ENCODE data around the gene SAMSN1.

SAMSN1 gene

DNA sequence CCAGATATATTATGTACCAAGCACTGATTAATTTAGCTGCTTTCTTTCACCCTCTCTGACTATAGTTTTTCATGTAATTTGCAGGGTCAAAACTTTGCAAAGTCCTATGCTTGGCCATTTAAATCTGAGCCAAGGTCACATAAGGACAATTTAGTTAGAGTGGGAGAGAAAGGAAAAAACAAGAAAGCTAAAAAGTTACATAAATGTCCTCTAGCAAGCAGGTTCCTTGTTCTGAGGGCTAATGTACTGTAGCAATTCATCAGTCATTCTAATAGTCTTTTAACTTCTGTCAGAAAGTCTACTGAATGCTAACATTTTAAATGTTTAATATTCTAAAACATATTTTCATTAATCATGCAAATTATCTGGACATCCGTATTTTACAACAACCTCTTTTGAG is 68.3 kb downstream of the SAMSN1 start:
- Histone ChIP-seq H3K36me3 (ENCODE audit: insufficient read depth, low read depth, low read length) (no peaks in the 10 kb centered on the region), H3K27ac (ENCODE audit: low read length) (no peak overlapping the region), H3K4me1 (ENCODE audit: insufficient read depth, low read length) (no peaks in the 10 kb centered on the region), H3K9me3 (ENCODE audit: insufficient read depth, low read depth, low read length) (no peaks in the 10 kb centered on the region), H3K4me3 (ENCODE audit: low read length) (no peak overlapping the region), H3K9ac (ENCODE audit: low read depth, low read length) (no peak overlapping the region), H3K27me3 (ENCODE audit: insufficient read depth, low read length) (no peaks in the 10 kb centered on the region)

DNA sequence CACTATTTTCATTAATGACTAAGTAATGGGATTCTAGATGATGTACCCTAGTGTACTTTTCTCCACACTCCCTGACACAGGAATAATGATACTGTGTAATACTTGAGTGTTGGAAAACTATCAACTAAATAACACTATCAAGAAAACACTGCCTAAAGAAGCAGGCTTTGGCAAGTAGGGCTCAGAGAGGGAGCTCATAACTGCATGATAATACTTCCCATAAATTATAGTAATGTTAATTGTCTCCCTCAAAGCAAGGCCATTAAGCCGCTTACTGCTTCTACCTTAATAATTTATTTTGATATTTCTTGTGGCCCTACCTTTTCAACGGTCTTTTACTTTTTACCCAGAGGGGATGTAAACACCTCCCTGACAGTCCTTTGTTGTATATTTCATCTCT is 69.0 kb downstream of the SAMSN1 start:
- H3K36me3 ChIP-seq (ENCODE audit: insufficient read depth, low read depth, low read length) = no peaks in the 10 kb centered on the region
- H3K4me1 ChIP-seq (ENCODE audit: insufficient read depth, low read length) = no peaks in the 10 kb centered on the region
- no peak overlapping the region for H3K9ac ChIP-seq (ENCODE audit: low read depth, low read length)
- H3K4me3 ChIP-seq (ENCODE audit: low read length) = no peak overlapping the region
- H3K27ac ChIP-seq (ENCODE audit: low read length) = no peak overlapping the region
- H3K9me3 ChIP-seq (ENCODE audit: insufficient read depth, low read depth, low read length) = no peaks in the 10 kb centered on the region
- no peaks in the 10 kb centered on the region for H3K27me3 ChIP-seq (ENCODE audit: insufficient read depth, low read length)

DNA sequence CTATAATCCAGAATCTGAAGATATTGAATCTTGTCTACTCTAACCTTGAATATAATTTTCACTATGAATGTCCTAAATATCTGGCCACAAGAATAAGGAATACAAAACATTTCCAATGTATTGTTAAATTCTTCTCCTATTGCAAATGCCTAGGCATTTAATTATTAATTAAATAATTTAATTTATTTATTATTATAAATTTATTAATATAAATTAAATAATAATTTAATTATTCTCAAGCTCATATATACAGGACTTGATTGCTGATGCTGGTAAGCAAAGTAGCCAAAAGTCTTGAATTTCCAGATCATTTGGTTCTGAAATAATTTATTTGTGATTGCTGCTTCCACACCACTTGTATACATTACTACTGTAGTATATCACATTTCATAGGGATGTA is 71.1 kb downstream of the SAMSN1 start:
- H3K27me3 ChIP-seq (ENCODE audit: insufficient read depth, low read length) = no peaks in the 10 kb centered on the region
- H3K9ac ChIP-seq (ENCODE audit: low read depth, low read length) = no peak overlapping the region
- no peaks in the 10 kb centered on the region for H3K4me1 ChIP-seq (ENCODE audit: insufficient read depth, low read length)
- H3K4me3 ChIP-seq (ENCODE audit: low read length) = no peak overlapping the region
- H3K27ac ChIP-seq (ENCODE audit: low read length) = no peak overlapping the region
- no peaks in the 10 kb centered on the region for H3K9me3 ChIP-seq (ENCODE audit: insufficient read depth, low read depth, low read length)
- H3K36me3 ChIP-seq (ENCODE audit: insufficient read depth, low read depth, low read length) = no peaks in the 10 kb centered on the region

DNA sequence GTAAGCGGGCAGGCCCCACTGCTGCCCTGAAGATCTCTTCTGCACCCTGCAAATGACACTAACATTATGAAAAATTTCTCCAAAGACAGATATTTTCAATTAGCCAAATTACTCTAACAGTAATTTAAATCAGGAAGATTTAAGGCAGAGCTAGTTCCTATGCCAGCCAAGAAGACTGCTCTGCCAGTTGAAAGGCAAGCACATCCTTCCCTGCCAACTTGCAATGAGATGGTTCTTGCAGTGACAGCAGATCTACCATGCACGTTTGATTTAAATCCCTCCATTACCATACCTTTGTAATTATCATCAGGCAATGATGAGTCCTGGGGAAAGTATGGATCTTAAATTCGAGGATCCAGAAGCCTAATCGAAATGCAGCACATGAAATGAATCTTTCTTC is 76.5 kb downstream of the SAMSN1 start:
- Histone ChIP-seq H3K36me3 (ENCODE audit: insufficient read depth, low read depth, low read length) (no peaks in the 10 kb centered on the region), H3K4me1 (ENCODE audit: insufficient read depth, low read length) (no peaks in the 10 kb centered on the region), H3K9ac (ENCODE audit: low read depth, low read length) (no peak overlapping the region), H3K27ac (ENCODE audit: low read length) (no peak overlapping the region), H3K9me3 (ENCODE audit: insufficient read depth, low read depth, low read length) (no peaks in the 10 kb centered on the region), H3K27me3 (ENCODE audit: insufficient read depth, low read length) (no peaks in the 10 kb centered on the region), H3K4me3 (ENCODE audit: low read length) (no peak overlapping the region)

DNA sequence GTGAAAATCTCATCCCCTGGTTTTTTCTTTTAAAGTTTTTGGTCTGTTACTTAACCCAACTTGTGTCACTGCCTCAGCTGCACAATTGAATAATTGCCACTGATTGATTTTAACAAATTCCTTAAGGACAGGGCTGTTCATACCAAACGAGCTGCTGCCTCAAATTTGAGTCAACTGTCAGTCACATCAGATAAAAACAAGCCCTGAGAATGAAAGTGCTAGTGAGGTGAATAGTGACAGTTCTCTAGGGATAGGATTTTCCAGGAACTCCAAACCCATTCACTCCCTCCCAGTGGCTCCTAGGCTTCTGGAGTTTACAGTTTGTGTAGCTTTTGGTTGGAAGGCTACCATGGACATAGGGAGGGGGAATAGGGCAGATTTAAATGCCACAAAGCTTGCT is 79.4 kb downstream of the SAMSN1 start:
- no peak overlapping the region for H3K27ac ChIP-seq (ENCODE audit: low read length)
- no peaks in the 10 kb centered on the region for H3K4me1 ChIP-seq (ENCODE audit: insufficient read depth, low read length)
- H3K9ac ChIP-seq (ENCODE audit: low read depth, low read length) = no peak overlapping the region
- no peaks in the 10 kb centered on the region for H3K36me3 ChIP-seq (ENCODE audit: insufficient read depth, low read depth, low read length)
- no peaks in the 10 kb centered on the region for H3K27me3 ChIP-seq (ENCODE audit: insufficient read depth, low read length)
- no peak overlapping the region for H3K4me3 ChIP-seq (ENCODE audit: low read length)
- H3K9me3 ChIP-seq (ENCODE audit: insufficient read depth, low read depth, low read length) = no peaks in the 10 kb centered on the region

DNA sequence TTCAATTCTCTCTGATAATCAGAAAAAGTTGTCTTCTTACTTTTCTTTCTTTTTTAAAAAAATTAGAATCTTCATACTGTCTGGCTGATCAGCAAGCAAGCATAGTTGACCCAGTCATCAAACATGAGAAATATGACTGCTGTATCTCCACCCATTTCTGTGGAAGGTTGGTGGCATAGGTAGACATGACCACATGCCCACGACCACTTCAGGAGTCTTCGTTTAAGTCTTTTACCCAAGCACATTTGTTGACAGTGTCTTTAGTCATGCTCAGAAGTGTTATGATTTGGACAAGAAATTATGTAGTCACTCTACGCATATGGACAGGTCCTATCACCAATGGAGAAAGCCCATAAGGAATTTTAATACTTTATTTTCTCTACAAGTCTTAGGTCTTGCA is 88.4 kb downstream of the SAMSN1 start:
- Histone ChIP-seq H3K27me3 (ENCODE audit: insufficient read depth, low read length) (no peaks in the 10 kb centered on the region), H3K36me3 (ENCODE audit: insufficient read depth, low read depth, low read length) (no peaks in the 10 kb centered on the region), H3K4me1 (ENCODE audit: insufficient read depth, low read length) (no peaks in the 10 kb centered on the region; the same call in 1 of the 2 replicates), H3K9ac (ENCODE audit: low read depth, low read length) (no peak overlapping the region), H3K4me3 (ENCODE audit: low read length) (no peak overlapping the region), H3K27ac (ENCODE audit: low read length) (no peak overlapping the region), H3K9me3 (ENCODE audit: insufficient read depth, low read depth, low read length) (no peaks in the 10 kb centered on the region)

DNA sequence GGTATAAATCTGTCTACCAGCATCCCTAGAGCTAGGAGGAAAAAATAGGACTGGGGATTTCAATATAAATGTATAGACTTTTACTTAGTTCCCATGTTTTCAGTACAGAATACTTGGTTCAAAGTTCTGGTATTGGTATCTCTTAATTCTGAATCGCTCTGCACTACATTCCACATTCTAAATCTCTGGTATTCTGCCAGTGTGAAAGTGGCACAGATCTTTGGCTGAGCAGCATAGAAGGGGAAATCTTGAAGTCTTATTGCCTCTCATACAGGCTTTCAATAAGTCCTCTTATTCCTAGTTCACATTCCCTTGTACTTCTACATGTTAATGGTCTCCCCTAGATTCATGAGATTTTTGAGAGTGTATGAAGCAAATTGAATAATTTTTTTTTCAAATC is 89.2 kb downstream of the SAMSN1 start:
- no peaks in the 10 kb centered on the region for H3K27me3 ChIP-seq (ENCODE audit: insufficient read depth, low read length)
- H3K4me3 ChIP-seq (ENCODE audit: low read length) = no peak overlapping the region

DNA sequence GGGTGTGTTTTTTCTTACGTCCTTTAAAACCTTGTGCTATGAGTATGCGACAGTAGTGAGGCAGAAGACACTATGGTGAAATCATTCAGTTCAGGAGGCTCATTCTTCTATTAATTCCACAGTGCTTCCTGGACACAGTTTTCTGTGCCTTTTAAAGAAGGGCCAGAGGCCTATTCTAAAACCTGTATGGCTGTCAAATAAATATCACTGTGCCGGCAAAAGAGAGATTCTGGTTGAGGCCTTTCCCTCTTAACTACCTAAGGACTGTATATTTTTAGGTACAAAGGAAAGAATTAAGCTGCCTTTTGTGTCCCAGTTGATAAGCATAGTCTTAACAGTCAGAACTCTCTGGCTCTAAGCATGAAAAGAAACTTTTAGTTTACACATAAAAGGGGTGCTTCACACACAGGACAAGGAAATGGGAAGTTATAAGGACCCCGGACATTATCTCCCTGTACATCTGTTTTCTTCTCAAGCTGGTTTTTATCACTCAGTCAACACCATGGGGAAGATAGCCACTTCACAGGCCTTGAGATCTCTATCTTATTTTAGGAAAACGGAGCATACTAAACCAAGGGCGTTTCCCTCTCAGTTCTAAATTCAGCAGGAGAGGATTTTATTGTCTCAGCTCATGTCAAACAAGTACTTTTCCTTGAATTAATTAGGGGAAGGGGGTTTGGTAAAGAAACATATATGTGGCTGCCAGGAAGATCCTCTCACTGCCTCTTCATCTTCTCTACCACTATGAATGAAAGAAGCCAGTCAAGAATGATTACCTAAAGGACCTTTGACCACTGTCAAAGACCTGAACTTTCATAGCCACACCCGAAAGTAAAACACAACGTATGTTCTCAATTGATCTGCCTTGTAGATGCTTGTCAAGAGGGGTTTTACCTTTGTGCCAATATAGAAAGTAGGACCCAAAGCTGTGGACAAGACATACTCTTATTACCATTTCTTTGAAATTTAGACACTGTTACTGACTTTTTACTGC is 91.8 kb downstream of the SAMSN1 start:
- Histone ChIP-seq H3K27ac (ENCODE audit: low read length) (no peak overlapping the region), H3K27me3 (ENCODE audit: insufficient read depth, low read length) (no peaks in the 10 kb centered on the region), H3K4me3 (ENCODE audit: low read length) (no peak overlapping the region), H3K9me3 (ENCODE audit: insufficient read depth, low read depth, low read length) (no peaks in the 10 kb centered on the region), H3K9ac (ENCODE audit: low read depth, low read length) (no peak overlapping the region), H3K36me3 (ENCODE audit: insufficient read depth, low read depth, low read length) (no peaks in the 10 kb centered on the region), H3K4me1 (ENCODE audit: insufficient read depth, low read length) (no peaks in the 10 kb centered on the region; the same call in 1 of the 2 replicates)

More for the DNA sequence above, 89.2 kb downstream of the SAMSN1 start:
- H3K9me3 ChIP-seq (ENCODE audit: insufficient read depth, low read depth, low read length) = no peaks in the 10 kb centered on the region
- no peak overlapping the region for H3K9ac ChIP-seq (ENCODE audit: low read depth, low read length)
- H3K36me3 ChIP-seq (ENCODE audit: insufficient read depth, low read depth, low read length) = no peaks in the 10 kb centered on the region
- H3K4me1 ChIP-seq (ENCODE audit: insufficient read depth, low read length) = no peaks in the 10 kb centered on the region; the same call in 1 of the 2 replicates
- no peak overlapping the region for H3K27ac ChIP-seq (ENCODE audit: low read length)

DNA sequence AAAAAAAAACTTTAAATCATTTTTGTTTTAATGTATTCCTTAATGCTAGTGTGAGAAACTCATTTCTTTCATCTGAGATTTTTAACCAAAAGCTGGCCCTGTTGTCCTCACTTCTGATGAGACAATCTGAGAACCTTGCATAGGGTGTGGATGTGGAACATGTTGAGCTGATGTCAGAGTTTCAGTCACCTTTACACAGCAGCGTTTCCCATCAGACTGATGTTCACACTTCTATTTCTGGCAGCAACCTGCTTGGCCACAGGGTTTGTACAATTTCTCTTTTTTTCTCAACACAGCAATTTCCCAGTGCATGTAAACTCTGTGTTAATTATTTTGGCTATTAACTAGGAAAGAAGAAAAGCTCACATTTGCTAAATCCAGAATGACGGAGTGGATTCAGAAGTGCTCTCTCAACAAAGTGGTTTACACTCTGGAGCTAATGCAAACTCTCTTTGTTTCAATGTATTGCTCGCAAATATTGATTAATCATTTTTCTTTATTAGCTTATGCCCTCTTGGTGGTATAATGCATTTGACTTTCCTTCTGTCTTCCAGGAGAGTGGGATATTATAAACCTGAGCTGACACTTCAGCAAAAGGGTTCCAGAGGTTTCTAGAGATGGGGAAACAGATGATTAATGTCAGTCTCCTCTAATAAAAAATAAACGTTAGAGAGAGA is 92.6 kb downstream of the SAMSN1 start:
- Histone ChIP-seq H3K4me3 (ENCODE audit: low read length) (no peak overlapping the region), H3K9me3 (ENCODE audit: insufficient read depth, low read depth, low read length) (no peaks in the 10 kb centered on the region), H3K4me1 (ENCODE audit: insufficient read depth, low read length) (no peaks in the 10 kb centered on the region; the same call in 1 of the 2 replicates), H3K36me3 (ENCODE audit: insufficient read depth, low read depth, low read length) (no peaks in the 10 kb centered on the region), H3K27ac (ENCODE audit: low read length) (no peak overlapping the region), H3K9ac (ENCODE audit: low read depth, low read length) (no peak overlapping the region), H3K27me3 (ENCODE audit: insufficient read depth, low read length) (no peaks in the 10 kb centered on the region)

DNA sequence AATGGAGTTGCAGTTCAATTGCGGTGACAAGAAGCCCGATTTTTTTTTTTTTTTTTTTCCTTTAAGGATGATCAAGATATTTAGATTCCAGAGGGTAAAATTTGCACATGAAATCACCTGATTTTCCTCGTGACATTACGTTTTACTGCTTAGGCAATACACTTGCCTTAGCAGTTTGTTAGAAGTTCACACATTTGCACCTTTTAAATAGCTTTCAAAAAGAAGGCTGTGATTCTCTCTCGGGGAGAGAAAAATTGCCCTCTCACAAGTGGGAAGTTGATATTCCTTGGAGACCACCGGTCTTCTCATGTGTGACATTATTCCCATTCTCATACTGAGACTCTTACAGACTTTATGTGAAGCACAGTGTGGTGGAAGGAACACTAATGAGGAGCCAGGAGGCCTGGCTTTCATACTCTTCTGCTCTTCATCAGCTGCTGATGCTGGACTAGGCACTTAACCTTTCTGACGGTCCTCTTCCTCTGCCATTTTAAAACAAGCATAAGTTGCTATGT is 93.3 kb downstream of the SAMSN1 start:
- no peaks in the 10 kb centered on the region for H3K9me3 ChIP-seq (ENCODE audit: insufficient read depth, low read depth, low read length)
- H3K36me3 ChIP-seq (ENCODE audit: insufficient read depth, low read depth, low read length) = no peaks in the 10 kb centered on the region
- no peaks in the 10 kb centered on the region for H3K27me3 ChIP-seq (ENCODE audit: insufficient read depth, low read length)
- no peaks in the 10 kb centered on the region; the same call in 1 of the 2 replicates for H3K4me1 ChIP-seq (ENCODE audit: insufficient read depth, low read length)
- H3K9ac ChIP-seq (ENCODE audit: low read depth, low read length) = no peak overlapping the region
- no peak overlapping the region for H3K4me3 ChIP-seq (ENCODE audit: low read length)
- H3K27ac ChIP-seq (ENCODE audit: low read length) = no peak overlapping the region

DNA sequence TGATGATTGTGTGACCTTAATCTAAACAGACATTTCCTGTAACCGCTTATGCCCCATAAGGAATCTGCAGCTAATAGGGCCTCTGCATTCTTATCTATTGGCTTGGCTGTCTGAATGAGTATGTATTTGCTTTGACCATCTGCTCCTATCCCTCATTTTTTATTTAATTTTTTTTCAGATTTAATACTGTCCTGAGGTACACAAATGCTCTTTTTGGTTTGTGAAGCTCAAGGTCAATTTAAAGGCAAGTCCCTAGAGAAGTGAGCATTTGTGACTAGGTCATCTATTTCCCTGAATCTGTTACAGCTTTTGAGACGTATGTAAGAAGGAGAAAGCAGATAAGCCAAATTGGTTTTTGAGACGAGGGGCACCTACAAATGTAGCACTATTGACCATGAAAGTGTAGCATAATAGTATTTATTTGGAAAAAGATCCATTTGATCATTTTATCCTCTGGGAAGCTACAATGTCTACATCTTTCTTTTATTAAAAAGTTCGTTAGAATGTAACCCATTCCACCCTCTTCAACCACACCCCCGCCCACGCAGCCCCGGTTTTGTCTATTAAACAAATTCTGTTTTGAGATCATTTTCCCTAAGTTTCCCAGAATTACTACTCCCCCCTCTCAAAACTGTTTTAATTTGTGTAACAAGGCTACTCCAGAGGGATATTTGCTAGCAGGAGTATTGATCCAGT is 93.9 kb downstream of the SAMSN1 start:
- Histone ChIP-seq H3K36me3 (ENCODE audit: insufficient read depth, low read depth, low read length) (no peaks in the 10 kb centered on the region), H3K27ac (ENCODE audit: low read length) (no peak overlapping the region), H3K9ac (ENCODE audit: low read depth, low read length) (no peak overlapping the region), H3K9me3 (ENCODE audit: insufficient read depth, low read depth, low read length) (no peaks in the 10 kb centered on the region), H3K27me3 (ENCODE audit: insufficient read depth, low read length) (no peaks in the 10 kb centered on the region), H3K4me1 (ENCODE audit: insufficient read depth, low read length) (no peaks in the 10 kb centered on the region; the same call in 1 of the 2 replicates), H3K4me3 (ENCODE audit: low read length) (no peak overlapping the region)
